ENCODE data around the gene PGAP6.

DNA sequence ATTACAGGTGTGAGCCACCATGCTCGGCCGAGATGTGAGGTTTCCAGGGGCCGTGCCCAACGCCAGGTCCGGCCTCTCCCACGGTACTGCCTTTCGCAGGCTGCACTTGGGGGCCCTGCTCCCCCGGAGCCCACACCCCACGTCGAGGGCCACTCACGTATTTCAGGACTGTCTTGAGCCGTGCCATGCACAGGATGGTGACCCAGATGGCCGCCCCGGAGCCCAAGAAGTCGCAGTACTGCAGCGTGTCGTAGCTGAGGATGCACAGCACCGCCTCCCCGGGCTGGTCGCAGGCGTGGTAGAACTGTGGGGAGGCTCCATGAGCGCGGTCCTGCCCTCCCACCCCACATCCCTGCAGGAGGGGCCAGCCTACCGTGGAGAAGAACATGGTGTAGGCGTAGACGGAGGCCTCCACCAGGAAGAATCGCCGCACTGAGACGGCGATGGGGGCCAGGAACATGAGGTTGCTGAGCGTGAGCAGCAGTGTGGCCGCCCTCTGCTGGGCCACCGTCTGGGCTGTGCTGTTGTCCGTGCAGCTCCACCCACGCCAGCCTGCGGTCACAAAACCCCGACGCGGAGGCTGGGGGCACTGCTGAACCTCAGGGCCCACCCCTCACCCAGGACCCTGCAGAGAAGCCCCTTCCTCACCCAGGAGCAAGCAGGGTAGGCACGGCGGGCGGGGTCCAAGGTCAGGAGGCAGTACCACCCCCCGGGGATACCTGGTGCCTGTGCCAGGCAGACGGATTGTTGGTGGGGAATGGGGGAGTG lies 7.7 kb downstream of the PGAP6 start:
- TF ChIP-seq, protein P1, sequence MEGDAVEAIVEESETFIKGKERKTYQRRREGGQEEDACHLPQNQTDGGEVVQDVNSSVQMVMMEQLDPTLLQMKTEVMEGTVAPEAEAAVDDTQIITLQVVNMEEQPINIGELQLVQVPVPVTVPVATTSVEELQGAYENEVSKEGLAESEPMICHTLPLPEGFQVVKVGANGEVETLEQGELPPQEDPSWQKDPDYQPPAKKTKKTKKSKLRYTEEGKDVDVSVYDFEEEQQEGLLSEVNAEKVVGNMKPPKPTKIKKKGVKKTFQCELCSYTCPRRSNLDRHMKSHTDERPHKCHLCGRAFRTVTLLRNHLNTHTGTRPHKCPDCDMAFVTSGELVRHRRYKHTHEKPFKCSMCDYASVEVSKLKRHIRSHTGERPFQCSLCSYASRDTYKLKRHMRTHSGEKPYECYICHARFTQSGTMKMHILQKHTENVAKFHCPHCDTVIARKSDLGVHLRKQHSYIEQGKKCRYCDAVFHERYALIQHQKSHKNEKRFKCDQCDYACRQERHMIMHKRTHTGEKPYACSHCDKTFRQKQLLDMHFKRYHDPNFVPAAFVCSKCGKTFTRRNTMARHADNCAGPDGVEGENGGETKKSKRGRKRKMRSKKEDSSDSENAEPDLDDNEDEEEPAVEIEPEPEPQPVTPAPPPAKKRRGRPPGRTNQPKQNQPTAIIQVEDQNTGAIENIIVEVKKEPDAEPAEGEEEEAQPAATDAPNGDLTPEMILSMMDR (conservative IDR thresholded peaks at IDR 0.05 in 1 of 2, IDR thresholded peaks at IDR 0.05 in 1 of 2; ENCODE audit: extremely low read depth in 1 of 2, insufficient read depth in 1 of 2, low read depth in 1 of 2, low read length in 2 of 2): no peak
- TF ChIP-seq EZH2 (IDR thresholded peaks at IDR 0.05; ENCODE audit: borderline replicate concordance, low read length): no peak
